Measurements from ENCODE around the gene SLX4IP. TPM values are rescaled to one million over a fixed set of nuclear protein-coding genes. Genes with fewer than 3 reads are reported as not detected.

Gene SLX4IP
- total and polyA plus RNA-seq, 2 of the 13 experiments (the other 11 are each of a cell fraction or from before 2014, with no cell fraction given): 3.6 to 7.3 TPM

GRCh38 chr20:10605547-10606195, 170.6 kb downstream of the SLX4IP start:
- no TSS peak for BruUV-seq (replicated peaks)
- FAIRE-seq: no peak
- Histone ChIP-seq H3K27ac (ENCODE audit: extremely low read length, insufficient read depth, low read length) (peak overlapping the region; percentile 76), H3K36me3 (replicated peaks in 1 of 2; ENCODE audit: control insufficient read depth in 1 of 2, insufficient read depth in 2 of 2, low read length in 2 of 2) (peaks cover 4 to 7% of the 10 kb centered on the region in 2 experiments), H3K27me3 (ENCODE audit: control insufficient read depth in 1 of 2, insufficient read depth in 2 of 2, low read length in 2 of 2) (no peaks in the 10 kb centered on the region), H3K79me2 (ENCODE audit: insufficient read depth, low read length) (no peaks in the 10 kb centered on the region), H3K9ac (ENCODE audit: insufficient read depth, low read depth, low read length) (no peak overlapping the region), H3K4me3 (replicated peaks in 1 of 3; ENCODE audit: insufficient read depth in 1 of 3, low read depth in 2 of 3, low read length in 3 of 3) (no peak overlapping the region), H2AFZ (ENCODE audit: low read length) (no peak overlapping the region), H4K20me1 (ENCODE audit: insufficient read depth, low read length) (no peaks in the 10 kb centered on the region), H3K9me3 (ENCODE audit: low read length) (no peaks in the 10 kb centered on the region), H3K4me2 (ENCODE audit: low read depth, low read length) (no peak overlapping the region), H3K4me1 (ENCODE audit: insufficient read depth, low read length) (peaks cover 28% of the 10 kb centered on the region)
- ChIA-PET POLR2A (interaction anchor here (0.8 to 4.3 kb wide), 7 partner anchors 12 to 171 kb away, joined by 3 to 43 read pairs (median 4); partner anchors contain the start of genes JAG1, MKKS and SLX4IP), CTCF (ENCODE audit: low intra/inter-chr PET ratio, low total read pairs) (no interaction called here)
- WGBS (ENCODE audit: low lambda C conversion rate): 97% methylated on average over 3 of the region's 3 CpGs
- intact Hi-C loops (cut with micrococcal nuclease; ENCODE audit: unreplicated experiment): loop anchor here (2.0 kb wide), 2 partner anchors 53 to 65 kb away; no protein-coding TSS in a partner anchor
- ATAC-seq: no peak
- no peak for DNase-seq (ENCODE audit: low spot score)
- in situ Hi-C loops (cut with HindIII; ENCODE audit: extremely low pct_ligation_motif_present, low pct_unique_long_range_greater_than_20kb): no loop called here
- 0 out of 2 replicates have a peak, but pooled peaks have one; percentile 24 for TF ChIP-seq TEF (CRISPR knock-in tag; IDR thresholded peaks at IDR 0.05)
- TF ChIP-seq ZSCAN31 (CRISPR knock-in tag; IDR thresholded peaks at IDR 0.05; ENCODE audit: low read depth): no peak

GRCh38 chr20:10609276-10609675, 174.2 kb downstream of the SLX4IP start:
- ATAC-seq: no peak
- Histone ChIP-seq H3K27me3 (ENCODE audit: control insufficient read depth in 1 of 2, insufficient read depth in 2 of 2, low read length in 2 of 2) (no peaks in the 10 kb centered on the region), H3K4me1 (ENCODE audit: insufficient read depth, low read length) (peaks cover 16% of the 10 kb centered on the region), H3K79me2 (ENCODE audit: insufficient read depth, low read length) (no peaks in the 10 kb centered on the region), H3K4me2 (ENCODE audit: low read depth, low read length) (no peak overlapping the region), H3K36me3 (replicated peaks in 1 of 2; ENCODE audit: control insufficient read depth in 1 of 2, insufficient read depth in 2 of 2, low read length in 2 of 2) (peaks cover 0 to 6% of the 10 kb centered on the region in 2 experiments; a peak in 3 of 5 replicates), H4K20me1 (ENCODE audit: insufficient read depth, low read length) (no peaks in the 10 kb centered on the region), H3K9me3 (ENCODE audit: low read length) (no peaks in the 10 kb centered on the region), H3K9ac (ENCODE audit: insufficient read depth, low read depth, low read length) (no peak overlapping the region), H3K27ac (ENCODE audit: extremely low read length, insufficient read depth, low read length) (no peak overlapping the region), H3K4me3 (replicated peaks in 1 of 3; ENCODE audit: insufficient read depth in 1 of 3, low read depth in 2 of 3, low read length in 3 of 3) (no peak overlapping the region), H2AFZ (ENCODE audit: low read length) (no peak overlapping the region)
- no peak for FAIRE-seq
- TF ChIP-seq MIER3 (CRISPR knock-in tag; IDR thresholded peaks at IDR 0.05; ENCODE audit: borderline replicate concordance) (no peak), HOXD1 (CRISPR knock-in tag; IDR thresholded peaks at IDR 0.05) (no peak), PRMT3 (CRISPR knock-in tag; IDR thresholded peaks at IDR 0.05; ENCODE audit: borderline replicate concordance, low read depth) (no peak), ZNF816 (CRISPR knock-in tag; IDR thresholded peaks at IDR 0.05; ENCODE audit: borderline replicate concordance) (no peak), NFYC (CRISPR knock-in tag; IDR thresholded peaks at IDR 0.05) (no peak), TAF15 (IDR thresholded peaks at IDR 0.05; ENCODE audit: low read depth, low read length, poor library complexity, severe bottlenecking) (no peak), ZSCAN25 (CRISPR knock-in tag; IDR thresholded peaks at IDR 0.05) (no peak)
- intact Hi-C loops (cut with micrococcal nuclease; ENCODE audit: unreplicated experiment): no loop called here
- ChIA-PET POLR2A (interaction anchor here (0.5 to 0.9 kb wide), 3 partner anchors 44 to 64 kb away, joined by 3 to 5 read pairs (median 4); partner anchors contain the start of gene JAG1), CTCF (ENCODE audit: low intra/inter-chr PET ratio, low total read pairs) (no interaction called here)
- 100% methylated on average over 2 of the region's 2 CpGs for WGBS (ENCODE audit: low lambda C conversion rate)
- no peak for DNase-seq (ENCODE audit: low spot score)
- no TSS peak for BruUV-seq (replicated peaks)
- in situ Hi-C loops (cut with HindIII; ENCODE audit: extremely low pct_ligation_motif_present, low pct_unique_long_range_greater_than_20kb): no loop called here
